Loucy (cell line): ENCODE measurements around the gene GDPD5.

Experiments used
- EZH2phosphoT487 ChIP-seq: fragments of 200-600 bp; IDR thresholded peaks from 2 replicates; pipeline ENCODE4 v1.6.1; 2018; ENCODE audit warnings: antibody characterized with exemption, mild to moderate bottlenecking, moderate library complexity, borderline replicate concordance
- TF ChIP-seq, protein P1 (sequence below): fragments of 200-600 bp; sonication (generic); conservative IDR thresholded peaks from 2 replicates; pipeline ENCODE4 v1.5.1; 2014; ENCODE audit warnings: mild to moderate bottlenecking, antibody characterized with exemption, low read length

DNA sequence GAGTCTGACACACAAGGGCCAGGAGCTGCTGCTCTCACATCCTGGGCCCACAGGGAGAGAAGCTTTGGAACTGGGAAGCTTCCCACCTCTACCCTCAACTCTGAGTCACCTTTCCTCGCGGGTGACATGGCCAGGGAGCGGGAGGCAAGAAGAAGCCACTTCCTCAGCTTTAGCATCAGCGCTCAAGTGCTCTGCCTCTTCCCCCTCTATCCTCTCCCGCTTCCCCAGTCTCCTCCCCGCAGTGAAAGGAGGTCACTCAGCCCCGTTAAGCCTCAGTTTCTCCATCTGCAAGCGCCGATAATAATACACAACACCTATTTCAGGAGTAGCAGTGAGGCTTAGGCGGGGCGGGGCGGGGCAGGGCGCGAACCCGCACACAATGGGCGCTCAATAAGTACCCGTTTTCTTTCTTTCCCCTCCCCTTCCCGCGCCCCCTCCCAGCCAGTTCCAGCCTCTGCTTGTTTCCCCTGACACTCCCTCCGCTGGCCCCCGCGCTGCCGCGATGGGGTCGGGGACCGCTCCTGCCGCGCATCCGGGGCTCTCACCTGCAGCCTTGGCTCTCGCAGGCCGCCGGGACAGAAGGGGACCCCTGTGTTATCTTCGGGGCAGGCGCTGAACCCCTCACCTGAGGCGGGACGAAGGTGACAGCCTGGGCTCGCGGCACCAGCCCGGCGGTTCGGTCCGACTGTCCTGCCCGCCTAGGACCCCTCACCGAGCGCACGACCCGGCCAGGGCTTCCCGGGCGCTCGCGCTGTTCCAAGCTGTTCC lies 892 bp downstream of the GDPD5 start:
- TF ChIP-seq, protein P1, sequence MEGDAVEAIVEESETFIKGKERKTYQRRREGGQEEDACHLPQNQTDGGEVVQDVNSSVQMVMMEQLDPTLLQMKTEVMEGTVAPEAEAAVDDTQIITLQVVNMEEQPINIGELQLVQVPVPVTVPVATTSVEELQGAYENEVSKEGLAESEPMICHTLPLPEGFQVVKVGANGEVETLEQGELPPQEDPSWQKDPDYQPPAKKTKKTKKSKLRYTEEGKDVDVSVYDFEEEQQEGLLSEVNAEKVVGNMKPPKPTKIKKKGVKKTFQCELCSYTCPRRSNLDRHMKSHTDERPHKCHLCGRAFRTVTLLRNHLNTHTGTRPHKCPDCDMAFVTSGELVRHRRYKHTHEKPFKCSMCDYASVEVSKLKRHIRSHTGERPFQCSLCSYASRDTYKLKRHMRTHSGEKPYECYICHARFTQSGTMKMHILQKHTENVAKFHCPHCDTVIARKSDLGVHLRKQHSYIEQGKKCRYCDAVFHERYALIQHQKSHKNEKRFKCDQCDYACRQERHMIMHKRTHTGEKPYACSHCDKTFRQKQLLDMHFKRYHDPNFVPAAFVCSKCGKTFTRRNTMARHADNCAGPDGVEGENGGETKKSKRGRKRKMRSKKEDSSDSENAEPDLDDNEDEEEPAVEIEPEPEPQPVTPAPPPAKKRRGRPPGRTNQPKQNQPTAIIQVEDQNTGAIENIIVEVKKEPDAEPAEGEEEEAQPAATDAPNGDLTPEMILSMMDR, result no peak
- no peak for TF ChIP-seq EZH2phosphoT487
